ENCODE data around the gene ENO3. TPM values are rescaled to one million over a fixed set of nuclear protein-coding genes. Genes with fewer than 3 reads are reported as not detected.

The ENO3 gene
- total RNA-seq, 2 experiments from 2014 or later = 26.6 to 34.3 TPM

DNA sequence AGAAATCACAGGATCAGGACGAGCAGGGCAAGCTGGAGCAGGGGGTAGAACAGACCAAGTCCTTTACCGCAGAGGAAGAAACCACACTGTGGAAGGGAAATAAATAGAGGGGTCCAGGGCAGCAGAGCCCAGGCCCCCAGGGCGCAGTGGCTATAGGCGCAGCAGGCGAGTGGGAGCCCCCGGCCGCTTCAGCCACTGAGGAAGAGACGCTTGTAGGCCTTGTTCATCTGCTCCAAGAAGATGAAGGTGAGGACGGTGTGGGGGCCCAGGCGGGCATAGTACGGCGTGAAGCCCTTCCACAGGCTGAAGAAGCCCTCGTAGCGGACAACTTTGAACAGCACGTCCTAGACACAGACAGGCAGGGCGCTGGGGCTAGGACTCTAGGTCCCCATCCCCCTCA is 13.4 kb upstream of the ENO3 start:
- Mint-ChIP-seq H3K4me3 (peak overlapping the region; percentile 97), H3K27me3 (ENCODE audit: low read depth) (no peaks in the 10 kb centered on the region), H3K36me3 (ENCODE audit: low read depth) (peaks cover 74% of the 10 kb centered on the region), H3K9me3 (ENCODE audit: insufficient read depth) (no peaks in the 10 kb centered on the region), H3K4me1 (ENCODE audit: low read depth) (peaks cover 58% of the 10 kb centered on the region), H3K27ac (no peak overlapping the region)
- no peak for DNase-seq
- CTCF ChIA-PET = interaction anchor here (2.6 kb wide), 1 partner anchor 28 kb away, joined by 7 read pairs; no protein-coding TSS in a partner anchor
- no peak for ATAC-seq
- POLR2A ChIA-PET = interaction anchor here (0.9 to 1.5 kb wide), 3 partner anchors 12 to 19 kb away, joined by 3 read pairs; no protein-coding TSS in a partner anchor

DNA sequence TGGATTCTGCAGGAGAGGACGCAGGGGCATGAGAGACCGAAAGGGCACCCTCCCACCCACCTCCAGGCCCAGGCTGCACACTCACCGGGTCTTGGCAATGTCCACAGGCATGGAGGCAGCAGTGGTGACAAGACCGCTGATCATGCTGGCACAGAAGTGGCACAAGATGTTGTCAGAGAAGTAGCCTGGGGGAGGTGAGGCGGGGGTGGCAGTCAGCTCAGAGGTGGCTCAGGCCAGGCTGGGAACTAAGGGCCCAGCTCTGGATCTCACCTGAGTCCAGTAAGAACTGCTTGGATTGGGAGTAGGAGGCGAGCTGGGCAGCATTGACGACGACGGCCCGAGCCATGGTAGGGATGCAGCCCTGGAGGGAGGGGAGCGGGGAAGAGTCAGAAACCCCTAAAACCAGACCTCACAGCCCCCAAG is 12.8 kb upstream of the ENO3 start:
- Mint-ChIP-seq H3K27me3 (ENCODE audit: low read depth) (no peaks in the 10 kb centered on the region), H3K27ac (peak overlapping the region; percentile 64), H3K4me1 (ENCODE audit: low read depth) (peaks cover 63% of the 10 kb centered on the region), H3K4me3 (peak overlapping the region; percentile 97), H3K36me3 (ENCODE audit: low read depth) (peaks cover 79% of the 10 kb centered on the region), H3K9me3 (ENCODE audit: insufficient read depth) (no peaks in the 10 kb centered on the region)
- POLR2A ChIA-PET = interaction anchor here (0.9 to 1.2 kb wide), 2 partner anchors 12 to 20 kb away, joined by 3 read pairs; no protein-coding TSS in a partner anchor
- ATAC-seq (no peak), DNase-seq (no peak)
- CTCF ChIA-PET = interaction anchor here (3.0 kb wide), 1 partner anchor 29 kb away, joined by 13 read pairs; no protein-coding TSS in a partner anchor

DNA sequence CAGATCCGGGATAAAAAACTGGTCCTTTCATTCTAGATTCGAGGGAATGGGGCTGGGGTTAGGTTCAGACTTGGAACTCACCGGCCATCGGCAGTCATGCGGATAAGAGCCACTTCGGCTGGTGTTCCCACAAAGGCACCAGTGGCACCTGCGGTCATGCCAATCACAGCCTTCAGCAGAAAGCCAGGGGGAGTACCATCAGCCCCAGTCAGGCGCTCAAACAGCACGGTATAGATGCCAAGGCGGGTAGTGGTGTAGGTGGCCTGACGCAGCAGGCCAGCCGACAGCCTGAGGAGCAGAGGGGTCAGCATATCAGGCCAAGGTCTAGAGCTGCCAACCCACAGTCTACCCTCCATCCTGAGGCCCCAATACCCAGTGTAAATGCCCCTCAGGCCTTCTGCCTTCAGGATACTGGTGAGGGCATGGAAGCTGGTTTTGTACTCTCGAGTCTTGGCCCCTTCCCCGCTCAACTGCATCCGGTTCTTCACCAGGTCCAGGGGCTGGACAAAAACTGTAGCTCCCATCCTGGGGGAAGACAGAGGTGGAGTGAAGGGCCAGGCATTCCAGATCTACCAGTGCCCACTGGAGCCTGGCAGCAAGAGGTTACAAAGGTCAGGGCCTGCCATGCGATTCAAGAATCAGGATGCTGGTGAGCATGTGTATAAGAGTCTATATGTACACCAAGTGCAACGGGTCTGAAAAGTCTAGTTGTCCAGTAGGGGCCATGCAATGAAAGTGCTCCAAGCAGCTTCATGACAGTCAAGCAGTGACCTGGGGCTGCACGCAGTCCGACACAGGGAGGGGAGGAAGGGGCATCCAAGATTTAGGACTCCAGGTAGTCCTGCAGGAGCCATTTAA is 12.0 kb upstream of the ENO3 start:
- CTCF ChIA-PET = interaction anchor here (0.8 to 3.4 kb wide), 13 partner anchors 13 to 49 kb away, joined by 3 to 26 read pairs (median 5); partner anchors contain the start of genes CAMTA2, CHRNE, ENO3 and SPAG7
- Mint-ChIP-seq H3K9me3 (ENCODE audit: insufficient read depth) (no peaks in the 10 kb centered on the region), H3K27ac (peak overlapping the region; percentile 88), H3K4me3 (peak overlapping the region; percentile 97), H3K27me3 (ENCODE audit: low read depth) (no peaks in the 10 kb centered on the region), H3K4me1 (ENCODE audit: low read depth) (peaks cover 64% of the 10 kb centered on the region), H3K36me3 (ENCODE audit: low read depth) (peaks cover 80% of the 10 kb centered on the region)
- POLR2A ChIA-PET = interaction anchor here (0.6 to 5.8 kb wide), 12 partner anchors 10 to 229 kb away, joined by 3 to 101 read pairs (median 4); partner anchors contain the start of genes ARRB2, C17orf107, ENO3 and INCA1
- ATAC-seq = no peak
- DNase-seq = no peak

DNA sequence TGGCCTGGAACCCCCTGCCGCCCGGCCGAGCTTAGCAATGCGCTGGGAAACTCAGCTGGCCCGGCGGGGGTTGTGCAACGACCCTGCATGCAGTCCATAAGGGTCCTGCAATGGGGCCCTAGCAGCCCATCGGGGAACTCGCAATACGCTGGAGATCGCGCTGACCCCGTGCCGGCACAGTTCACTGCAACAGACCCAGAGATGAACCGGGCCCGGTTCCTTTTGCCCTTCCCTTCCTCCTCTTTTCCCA is 11.4 kb upstream of the ENO3 start:
- Mint-ChIP-seq H3K9me3 (ENCODE audit: insufficient read depth) (no peaks in the 10 kb centered on the region), H3K36me3 (ENCODE audit: low read depth) (peaks cover 81% of the 10 kb centered on the region), H3K27me3 (ENCODE audit: low read depth) (no peaks in the 10 kb centered on the region), H3K4me3 (peak overlapping the region; percentile 97), H3K27ac (peak overlapping the region; percentile 88), H3K4me1 (ENCODE audit: low read depth) (peaks cover 64% of the 10 kb centered on the region)
- no peak for DNase-seq
- ChIA-PET POLR2A (interaction anchor here (0.6 to 5.8 kb wide), 16 partner anchors 11 to 229 kb away, joined by 3 to 101 read pairs (median 6); partner anchors contain the start of genes ARRB2, C17orf107, CAMTA2 and ENO3), CTCF (interaction anchor here (0.6 to 3.4 kb wide), 16 partner anchors 12 to 373 kb away, joined by 3 to 26 read pairs (median 4); partner anchors contain the start of genes CAMTA2, CHRNE, ENO3 and SPAG7)
- ATAC-seq = no peak

DNA sequence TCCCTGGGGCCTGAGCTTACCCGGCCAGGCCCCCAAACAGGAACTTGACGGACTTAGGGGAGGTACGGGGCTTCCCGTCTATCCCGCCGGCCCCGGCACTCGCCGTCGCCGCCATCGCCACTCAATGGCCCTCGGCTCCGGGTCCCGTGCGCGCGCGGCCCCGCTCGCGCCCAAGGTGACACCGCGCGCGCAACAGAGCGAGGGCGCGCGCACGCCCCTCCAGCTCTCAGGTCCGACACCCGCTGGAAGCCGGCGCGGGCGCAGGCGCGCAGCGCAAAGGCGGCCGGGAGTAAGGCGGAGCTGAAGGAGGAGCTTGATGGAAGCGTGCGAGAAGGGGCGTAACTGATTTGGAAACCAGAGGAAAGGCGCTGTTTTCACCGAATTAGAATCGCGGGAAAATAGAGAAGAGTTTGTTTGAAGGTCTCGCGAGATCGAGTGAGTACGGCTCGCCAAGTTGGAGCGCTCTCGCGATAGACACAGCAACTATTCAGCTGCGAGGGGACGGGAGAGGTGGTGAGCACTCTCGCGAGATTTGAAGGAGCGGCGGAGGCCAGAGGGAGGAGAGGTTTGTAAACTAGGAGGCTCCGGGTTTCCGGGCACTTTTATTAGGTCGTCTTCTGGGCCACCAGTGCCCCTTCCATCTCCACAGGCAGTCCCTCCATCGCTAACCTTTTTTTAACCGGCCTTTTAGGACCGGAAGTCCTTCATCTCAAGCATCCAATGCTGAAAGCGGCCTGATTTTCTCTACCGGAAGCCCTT is 10.9 kb upstream of the ENO3 start, which contains the start of the genes RNF167 and SLC25A11:
Gene RNF167 (plus strand): TSS at position 473 of the 759 bp plus-strand sequence. CDS start 642 bp downstream, outside the sequence.
Gene SLC25A11 (minus strand): TSS at position 251 of the 759 bp plus-strand sequence. CDS start 136 bp downstream, at position 115.
- ATAC-seq (peak; percentile 83), DNase-seq (peak; percentile 99)
- H3K27me3 Mint-ChIP-seq (ENCODE audit: low read depth) = no peaks in the 10 kb centered on the region
- H3K9me3 Mint-ChIP-seq (ENCODE audit: insufficient read depth) = no peaks in the 10 kb centered on the region
- H3K36me3 Mint-ChIP-seq (ENCODE audit: low read depth) = peaks cover 84% of the 10 kb centered on the region
- POLR2A ChIA-PET = interaction anchor here (0.5 to 5.8 kb wide), 19 partner anchors 10 to 230 kb away, joined by 3 to 101 read pairs (median 5); partner anchors contain the start of genes ARRB2, C17orf107, CAMTA2 and ENO3
- peak within 1 kb of the TSS; percentile 88 for H3K27ac Mint-ChIP-seq
- H3K4me3 Mint-ChIP-seq = peak within 1 kb of the TSS; percentile 97
- CTCF ChIA-PET = interaction anchor here (0.6 to 3.4 kb wide), 17 partner anchors 12 to 373 kb away, joined by 3 to 26 read pairs (median 4); partner anchors contain the start of genes CAMTA2, CHRNE, ENO3 and SPAG7
- H3K4me1 Mint-ChIP-seq (ENCODE audit: low read depth) = peaks cover 66% of the 10 kb centered on the region

DNA sequence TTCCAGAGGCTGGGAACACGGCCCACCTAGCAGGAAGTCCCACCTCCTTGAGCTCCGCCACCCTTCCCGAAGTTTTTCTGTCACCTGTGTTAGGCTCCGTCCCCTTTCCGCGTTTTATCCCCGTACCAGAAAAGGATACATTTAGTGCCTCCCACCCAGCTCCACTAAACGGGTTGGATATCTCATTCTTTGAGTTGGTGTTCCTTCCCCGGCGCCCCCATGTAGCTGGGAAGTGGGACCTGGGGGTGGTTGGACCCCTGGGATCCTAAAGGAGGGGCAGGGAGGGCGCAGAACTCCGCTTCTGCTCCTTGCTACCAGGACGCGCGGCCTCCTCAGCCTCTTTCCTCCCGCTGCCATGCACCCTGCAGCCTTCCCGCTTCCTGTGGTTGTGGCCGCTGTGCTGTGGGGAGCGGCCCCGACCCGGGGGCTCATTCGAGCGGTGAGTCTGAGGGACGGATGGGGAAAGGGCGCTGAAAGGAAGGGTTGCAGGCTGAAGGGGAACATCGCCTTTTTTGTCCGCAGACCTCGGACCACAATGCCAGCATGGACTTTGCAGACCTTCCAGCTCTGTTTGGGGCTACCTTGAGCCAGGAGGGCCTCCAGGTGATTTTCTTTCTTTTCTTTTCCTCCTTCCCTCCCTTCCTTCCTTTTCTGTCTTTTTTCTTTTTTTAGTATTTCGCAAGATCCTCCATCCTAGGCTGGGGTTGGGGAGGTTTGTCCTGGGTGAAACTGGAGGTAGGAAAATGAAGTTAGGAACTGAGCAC is 10.2 kb upstream of the ENO3 start:
- ATAC-seq (no peak), DNase-seq (peak; percentile 75)
- Mint-ChIP-seq H3K27ac (peak overlapping the region; percentile 88), H3K4me3 (peak overlapping the region; percentile 97), H3K9me3 (ENCODE audit: insufficient read depth) (no peaks in the 10 kb centered on the region), H3K4me1 (ENCODE audit: low read depth) (peaks cover 74% of the 10 kb centered on the region), H3K36me3 (ENCODE audit: low read depth) (peaks cover 88% of the 10 kb centered on the region), H3K27me3 (ENCODE audit: low read depth) (no peaks in the 10 kb centered on the region)
- ChIA-PET POLR2A (interaction anchor here (0.5 to 5.8 kb wide), 17 partner anchors 9 to 231 kb away, joined by 3 to 101 read pairs (median 6); partner anchors contain the start of genes ARRB2, C17orf107, CAMTA2 and ENO3), CTCF (interaction anchor here (0.8 to 3.4 kb wide), 12 partner anchors 11 to 374 kb away, joined by 3 to 26 read pairs (median 6); partner anchors contain the start of genes CAMTA2, CHRNE, ENO3 and SPAG7)

DNA sequence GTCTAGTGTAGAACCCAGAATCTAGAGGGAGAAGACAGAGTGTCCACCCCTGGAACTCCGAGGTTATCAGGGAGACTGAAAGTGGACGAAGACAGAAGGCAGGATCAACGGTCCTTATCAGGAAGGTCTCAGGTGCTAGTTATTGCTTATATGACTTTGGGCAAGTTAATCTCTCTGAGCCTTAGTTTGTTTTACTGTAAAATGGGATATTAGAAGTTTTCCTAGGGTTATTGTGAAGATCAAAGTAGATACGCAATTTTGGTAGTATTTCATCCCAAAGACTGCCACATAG is 9.7 kb upstream of the ENO3 start:
- ChIA-PET CTCF (interaction anchor here (2.5 to 3.4 kb wide), 2 partner anchors 10 to 26 kb away, joined by 8 to 26 read pairs; partner anchors contain the start of genes ENO3 and SPAG7), POLR2A (interaction anchor here (1.8 to 5.8 kb wide), 4 partner anchors 9 to 46 kb away, joined by 9 to 101 read pairs (median 40); partner anchors contain the start of genes CAMTA2, ENO3, PFN1 and SPAG7)
- H3K9me3 Mint-ChIP-seq (ENCODE audit: insufficient read depth) = no peaks in the 10 kb centered on the region
- peaks cover 88% of the 10 kb centered on the region for H3K36me3 Mint-ChIP-seq (ENCODE audit: low read depth)
- H3K27ac Mint-ChIP-seq = peak overlapping the region; percentile 88
- peaks cover 71% of the 10 kb centered on the region for H3K4me1 Mint-ChIP-seq (ENCODE audit: low read depth)
- no peak for ATAC-seq
- no peak for DNase-seq
- H3K27me3 Mint-ChIP-seq (ENCODE audit: low read depth) = no peaks in the 10 kb centered on the region
- H3K4me3 Mint-ChIP-seq = peak overlapping the region; percentile 97

DNA sequence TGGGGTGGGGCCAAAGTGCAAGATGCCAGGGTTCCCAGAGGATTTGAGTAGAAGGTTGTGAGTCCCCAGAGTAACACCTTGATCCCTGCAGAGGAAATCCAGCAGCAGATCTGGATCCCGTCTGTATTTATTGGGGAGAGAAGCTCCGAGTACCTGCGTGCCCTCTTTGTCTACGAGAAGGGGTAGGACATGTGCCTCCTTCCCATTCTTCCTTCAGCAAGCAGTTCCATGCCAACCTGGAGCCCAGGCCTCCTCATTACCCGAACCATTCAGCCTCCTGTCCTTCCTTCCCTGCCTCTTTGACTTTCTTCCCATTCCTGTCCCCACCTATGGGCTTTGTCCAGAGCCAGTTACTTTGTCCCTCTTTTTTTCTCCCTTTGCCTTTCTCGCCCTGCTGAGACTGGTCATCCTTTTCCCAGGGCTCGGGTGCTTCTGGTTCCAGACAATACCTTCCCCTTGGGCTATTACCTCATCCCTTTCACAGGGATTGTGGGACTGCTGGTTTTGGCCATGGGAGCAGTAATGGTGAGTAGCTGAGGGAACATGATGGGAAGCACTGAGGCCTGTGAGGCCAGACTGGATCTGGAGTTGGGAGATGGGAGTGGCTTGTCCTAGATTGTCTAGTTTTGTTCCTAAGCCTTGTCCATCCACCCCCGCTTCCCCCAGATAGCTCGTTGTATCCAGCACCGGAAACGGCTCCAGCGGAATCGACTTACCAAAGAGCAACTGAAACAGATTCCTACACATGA is 8.0 kb upstream of the ENO3 start:
- Mint-ChIP-seq H3K27me3 (ENCODE audit: low read depth) (no peaks in the 10 kb centered on the region), H3K4me3 (peak overlapping the region; percentile 97), H3K36me3 (ENCODE audit: low read depth) (peaks cover 88% of the 10 kb centered on the region), H3K9me3 (ENCODE audit: insufficient read depth) (no peaks in the 10 kb centered on the region), H3K4me1 (ENCODE audit: low read depth) (peaks cover 54% of the 10 kb centered on the region), H3K27ac (peak overlapping the region; percentile 88)
- POLR2A ChIA-PET = interaction anchor here (1.1 to 5.8 kb wide), 2 partner anchors 25 to 34 kb away, joined by 4 to 101 read pairs; partner anchors contain the start of gene SPAG7
- CTCF ChIA-PET = no interaction called here
- no peak for DNase-seq
- ATAC-seq = no peak

DNA sequence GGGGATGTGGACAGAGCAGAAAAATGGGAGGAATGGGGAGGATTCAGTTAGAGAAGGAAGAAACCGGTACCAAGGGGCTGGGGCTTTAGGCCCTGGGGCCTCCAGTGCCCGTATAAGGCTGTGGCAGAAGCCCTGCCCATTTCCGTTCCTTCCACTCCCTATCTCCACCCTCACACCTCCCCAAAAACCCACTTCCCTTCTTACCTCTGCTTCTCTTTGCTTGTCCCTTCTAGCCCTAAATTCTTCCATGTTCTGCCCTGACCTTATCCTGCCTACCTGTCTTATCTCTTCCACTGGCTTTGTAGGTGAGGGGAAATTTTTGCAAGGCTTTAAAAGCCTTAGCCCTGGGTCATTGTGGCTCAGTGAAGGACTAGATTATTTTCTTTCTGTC is 6.8 kb upstream of the ENO3 start:
- peak; percentile 16 for ATAC-seq
- Mint-ChIP-seq H3K27me3 (ENCODE audit: low read depth) (no peaks in the 10 kb centered on the region), H3K4me1 (ENCODE audit: low read depth) (peaks cover 45% of the 10 kb centered on the region), H3K9me3 (ENCODE audit: insufficient read depth) (no peaks in the 10 kb centered on the region), H3K4me3 (peak overlapping the region; percentile 97), H3K27ac (peak overlapping the region; percentile 88), H3K36me3 (ENCODE audit: low read depth) (peaks cover 82% of the 10 kb centered on the region)
- ChIA-PET POLR2A (interaction anchor here (0.6 to 10.0 kb wide), 5 partner anchors 24 to 388 kb away, joined by 3 to 239 read pairs (median 3); partner anchors contain the start of genes C17orf107 and SPAG7), CTCF (interaction anchor here (0.7 to 1.2 kb wide), 2 partner anchors 23 to 35 kb away, joined by 4 read pairs; no protein-coding TSS in a partner anchor)
- peak; percentile 87 for DNase-seq

Data from activated CD8-positive, alpha-beta T cell treated with anti-CD3 and anti-CD28 coated beads, Interleukin-2, amount 10 ng/mL, durations not matched to agents 7 days and 5 days (primary cell).